Activated T-cell treated with anti-CD3 and anti-CD28 coated beads, Interleukin-2, amount 50 U/mL, for 24 hours (primary cell): Measurements from ENCODE around the gene PARL.

Source experiments
- DNase-seq: peaks from one replicate; pipeline ENCODE4 v3.0.0-alpha.2; 2020
- H3K27ac Mint-ChIP-seq: 2 replicates; pipeline ENCODE4 v1.8.0; 2020; ENCODE audit warnings: mild to moderate bottlenecking, mixed read lengths
- H3K27me3 Mint-ChIP-seq: 2 replicates; pipeline ENCODE4 v1.8.0; 2020; ENCODE audit warnings: mixed read lengths
- H3K36me3 Mint-ChIP-seq: 2 replicates; pipeline ENCODE4 v1.8.0; 2020; ENCODE audit warnings: low read depth, mixed read lengths
- H3K4me1 Mint-ChIP-seq: 2 replicates; pipeline ENCODE4 v1.8.0; 2020; ENCODE audit warnings: low read depth, mixed read lengths
- H3K4me3 Mint-ChIP-seq: 2 replicates; pipeline ENCODE4 v1.8.0; 2020; ENCODE audit warnings: mild to moderate bottlenecking, moderate library complexity, mixed read lengths
- H3K9me3 Mint-ChIP-seq: 2 replicates; pipeline ENCODE4 v1.8.0; 2020; ENCODE audit warnings: mixed read lengths

PARL gene

GRCh38 chr3:183782576-183783276 is 102.0 kb downstream of the PARL start:
- H3K27ac Mint-ChIP-seq, result no peak overlapping the region
- no peaks in the 10 kb centered on the region for H3K27me3 Mint-ChIP-seq
- peaks cover 8% of the 10 kb centered on the region for H3K4me1 Mint-ChIP-seq
- peaks cover 91% of the 10 kb centered on the region for H3K36me3 Mint-ChIP-seq
- H3K9me3 Mint-ChIP-seq, result no peaks in the 10 kb centered on the region
- no peak for DNase-seq
- H3K4me3 Mint-ChIP-seq, result no peak overlapping the region

DNA sequence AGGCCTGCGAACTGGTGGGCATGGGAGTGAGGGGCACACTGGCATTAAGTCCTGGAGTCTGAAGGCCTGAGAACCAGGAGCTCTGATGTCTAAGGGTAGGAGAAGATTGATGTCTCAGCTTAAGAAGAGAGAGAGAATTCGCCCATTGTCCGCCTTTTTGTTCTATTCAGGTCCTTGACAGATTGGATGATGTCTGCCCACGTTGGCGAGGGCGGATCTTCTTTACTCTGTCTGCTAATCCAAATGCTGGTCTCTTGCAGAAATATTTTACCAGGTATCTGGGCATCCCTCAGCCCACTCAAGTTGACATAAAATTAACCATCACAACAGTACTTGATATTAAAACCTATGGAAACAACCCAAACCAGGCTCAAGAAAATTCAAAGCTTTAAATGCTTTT is 103.4 kb downstream of the PARL start:
- no peak for DNase-seq
- no peak overlapping the region for H3K27ac Mint-ChIP-seq
- H3K36me3 Mint-ChIP-seq, result peaks cover 91% of the 10 kb centered on the region
- H3K4me1 Mint-ChIP-seq, result peaks cover 8% of the 10 kb centered on the region
- no peaks in the 10 kb centered on the region for H3K27me3 Mint-ChIP-seq
- no peaks in the 10 kb centered on the region for H3K9me3 Mint-ChIP-seq
- H3K4me3 Mint-ChIP-seq, result no peak overlapping the region

GRCh38 chr3:183779896-183780465 is 104.7 kb downstream of the PARL start:
- Mint-ChIP-seq H3K4me1 (peaks cover 8% of the 10 kb centered on the region), H3K27me3 (no peaks in the 10 kb centered on the region), H3K36me3 (peaks cover 92% of the 10 kb centered on the region)

More at GRCh38 chr3:183779896-183780465, 104.7 kb downstream of the PARL start:
- DNase-seq, result no peak
- H3K9me3 Mint-ChIP-seq, result no peaks in the 10 kb centered on the region
- no peak overlapping the region for H3K4me3 Mint-ChIP-seq
- H3K27ac Mint-ChIP-seq, result no peak overlapping the region
